ENCODE results near the gene DGKB.

DNA sequence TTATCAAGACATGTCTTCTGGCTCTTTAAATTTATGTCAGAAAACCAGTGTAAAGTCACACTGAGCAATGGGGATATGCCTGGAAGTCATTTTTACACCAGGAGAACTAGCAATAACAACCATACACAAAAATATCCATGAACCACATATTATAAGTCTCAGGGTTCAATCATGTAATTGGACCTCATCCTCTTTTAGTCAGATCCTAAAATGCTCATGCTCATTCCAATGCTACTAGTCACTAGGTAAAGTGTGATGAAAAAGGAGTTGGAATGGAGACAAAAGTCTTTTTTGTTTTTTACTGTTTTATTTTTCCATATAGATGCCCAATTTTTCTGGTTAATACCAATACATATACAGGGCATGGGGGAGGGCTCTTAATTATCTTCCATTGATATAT lies 306.1 kb downstream of the DGKB start:
- TF ChIP-seq, protein P1, sequence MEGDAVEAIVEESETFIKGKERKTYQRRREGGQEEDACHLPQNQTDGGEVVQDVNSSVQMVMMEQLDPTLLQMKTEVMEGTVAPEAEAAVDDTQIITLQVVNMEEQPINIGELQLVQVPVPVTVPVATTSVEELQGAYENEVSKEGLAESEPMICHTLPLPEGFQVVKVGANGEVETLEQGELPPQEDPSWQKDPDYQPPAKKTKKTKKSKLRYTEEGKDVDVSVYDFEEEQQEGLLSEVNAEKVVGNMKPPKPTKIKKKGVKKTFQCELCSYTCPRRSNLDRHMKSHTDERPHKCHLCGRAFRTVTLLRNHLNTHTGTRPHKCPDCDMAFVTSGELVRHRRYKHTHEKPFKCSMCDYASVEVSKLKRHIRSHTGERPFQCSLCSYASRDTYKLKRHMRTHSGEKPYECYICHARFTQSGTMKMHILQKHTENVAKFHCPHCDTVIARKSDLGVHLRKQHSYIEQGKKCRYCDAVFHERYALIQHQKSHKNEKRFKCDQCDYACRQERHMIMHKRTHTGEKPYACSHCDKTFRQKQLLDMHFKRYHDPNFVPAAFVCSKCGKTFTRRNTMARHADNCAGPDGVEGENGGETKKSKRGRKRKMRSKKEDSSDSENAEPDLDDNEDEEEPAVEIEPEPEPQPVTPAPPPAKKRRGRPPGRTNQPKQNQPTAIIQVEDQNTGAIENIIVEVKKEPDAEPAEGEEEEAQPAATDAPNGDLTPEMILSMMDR (IDR thresholded peaks at IDR 0.05; ENCODE audit: low read length): no peak
- no peak for TF ChIP-seq EZH2 (optimal IDR thresholded peaks at IDR 0.05; ENCODE audit: low read depth, low read length)
- TF ChIP-seq EZH2phosphoT487 (IDR thresholded peaks at IDR 0.05; ENCODE audit: low read length): no peak

All from MM.1S (cell line).